ENCODE results near the gene C14orf119.

C14orf119 gene

DNA sequence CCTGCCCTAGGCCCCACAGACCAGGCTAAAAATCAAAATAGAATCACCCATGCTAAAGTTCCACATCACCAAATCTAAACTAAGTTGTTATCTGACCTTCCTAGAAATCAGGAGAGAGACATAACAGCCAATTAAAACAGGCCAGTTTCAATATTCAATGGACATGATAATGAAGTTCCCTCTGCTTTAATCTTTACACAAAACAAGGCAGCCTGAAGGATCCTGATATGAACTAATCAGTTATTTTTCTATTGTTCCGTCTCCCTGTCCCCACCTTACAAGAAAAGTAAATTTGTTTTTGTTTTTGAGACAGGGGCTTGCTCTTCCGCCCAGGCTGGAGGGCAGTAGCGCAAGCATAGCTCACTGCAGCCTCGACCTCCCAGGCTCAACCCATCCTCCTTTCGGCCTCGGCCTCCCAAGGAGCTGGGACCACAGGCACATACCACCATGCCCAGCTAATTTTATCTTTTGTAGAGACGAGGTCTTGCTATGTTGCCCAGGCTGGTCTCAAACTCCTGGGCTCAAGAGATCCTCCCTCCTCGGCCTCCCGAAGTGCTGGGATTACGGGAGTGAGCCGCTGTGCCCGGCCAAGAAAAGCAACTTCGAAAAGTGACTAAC, 29.1 kb downstream of the C14orf119 start:
- no peak overlapping the region for H3K9ac ChIP-seq (ENCODE audit: low read length)
- H3K27me3 ChIP-seq (replicated peaks; ENCODE audit: control insufficient read depth, insufficient read depth, low read length) = no peaks in the 10 kb centered on the region
- peaks cover 16% of the 10 kb centered on the region for H3K36me3 ChIP-seq (ENCODE audit: control insufficient read depth, insufficient read depth, low read length, severe bottlenecking)
- no peak overlapping the region for H3K4me3 ChIP-seq (ENCODE audit: low read length)
- peaks cover 45% of the 10 kb centered on the region for H3K4me1 ChIP-seq (ENCODE audit: control insufficient read depth, insufficient read depth, low read length)
- DNase-seq (ENCODE audit: low read depth) = no peak
- H3K9me3 ChIP-seq (ENCODE audit: control insufficient read depth, low read length) = no peaks in the 10 kb centered on the region

- Histone ChIP-seq H3K4me1 (ENCODE audit: control insufficient read depth, insufficient read depth, low read length) (peaks cover 45% of the 10 kb centered on the region), H3K36me3 (ENCODE audit: control insufficient read depth, insufficient read depth, low read length, severe bottlenecking) (peaks cover 19% of the 10 kb centered on the region), H3K4me3 (ENCODE audit: low read length) (no peak overlapping the region), H3K9me3 (ENCODE audit: control insufficient read depth, low read length) (no peaks in the 10 kb centered on the region), H3K27me3 (replicated peaks; ENCODE audit: control insufficient read depth, insufficient read depth, low read length) (no peaks in the 10 kb centered on the region), H3K9ac (ENCODE audit: low read length) (no peak overlapping the region)
- no peak for DNase-seq (ENCODE audit: low read depth)
These were observed 29.7 kb downstream of the C14orf119 start for GRCh38 chr14:23125011-23125410.

- Histone ChIP-seq H3K9ac (ENCODE audit: low read length) (no peak overlapping the region), H3K27me3 (replicated peaks; ENCODE audit: control insufficient read depth, insufficient read depth, low read length) (no peaks in the 10 kb centered on the region), H3K4me1 (ENCODE audit: control insufficient read depth, insufficient read depth, low read length) (peaks cover 45% of the 10 kb centered on the region), H3K9me3 (ENCODE audit: control insufficient read depth, low read length) (no peaks in the 10 kb centered on the region), H3K4me3 (ENCODE audit: low read length) (no peak overlapping the region), H3K36me3 (ENCODE audit: control insufficient read depth, insufficient read depth, low read length, severe bottlenecking) (peaks cover 19% of the 10 kb centered on the region)
- DNase-seq (ENCODE audit: low read depth) = no peak
These were observed 30.7 kb downstream of the C14orf119 start for GRCh38 chr14:23125933-23126524.

- Histone ChIP-seq H3K36me3 (ENCODE audit: control insufficient read depth, insufficient read depth, low read length, severe bottlenecking) (peaks cover 24% of the 10 kb centered on the region), H3K9ac (ENCODE audit: low read length) (no peak overlapping the region), H3K4me1 (ENCODE audit: control insufficient read depth, insufficient read depth, low read length) (peaks cover 40% of the 10 kb centered on the region), H3K4me3 (ENCODE audit: low read length) (no peak overlapping the region), H3K9me3 (ENCODE audit: control insufficient read depth, low read length) (no peaks in the 10 kb centered on the region), H3K27me3 (replicated peaks; ENCODE audit: control insufficient read depth, insufficient read depth, low read length) (no peaks in the 10 kb centered on the region)
- no peak for DNase-seq (ENCODE audit: low read depth)
These were observed 31.4 kb downstream of the C14orf119 start for GRCh38 chr14:23126548-23127278.

DNA sequence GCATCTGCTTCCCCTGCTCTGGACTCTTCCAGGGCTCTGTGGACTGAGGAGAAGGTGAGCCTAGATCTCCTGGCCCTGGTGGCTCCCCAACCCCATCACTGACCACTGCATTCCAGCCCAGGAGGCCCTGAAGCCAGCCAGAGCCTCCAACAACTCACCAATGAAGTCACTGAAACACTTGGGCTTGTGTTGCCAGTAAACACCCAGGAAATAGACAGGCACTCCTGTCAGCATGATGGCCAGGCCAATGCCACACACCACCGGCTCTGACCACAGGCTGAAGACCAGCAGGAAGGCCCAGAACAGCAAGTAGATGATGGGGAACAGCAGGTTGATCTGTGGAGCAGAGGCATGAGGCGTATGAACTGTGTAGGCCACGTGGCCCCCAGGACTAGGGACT, 32.6 kb downstream of the C14orf119 start:
- Histone ChIP-seq H3K27me3 (replicated peaks; ENCODE audit: control insufficient read depth, insufficient read depth, low read length) (no peaks in the 10 kb centered on the region), H3K4me1 (ENCODE audit: control insufficient read depth, insufficient read depth, low read length) (peaks cover 40% of the 10 kb centered on the region), H3K4me3 (ENCODE audit: low read length) (no peak overlapping the region), H3K9ac (ENCODE audit: low read length) (no peak overlapping the region), H3K36me3 (ENCODE audit: control insufficient read depth, insufficient read depth, low read length, severe bottlenecking) (peaks cover 24% of the 10 kb centered on the region), H3K9me3 (ENCODE audit: control insufficient read depth, low read length) (no peaks in the 10 kb centered on the region)
- no peak for DNase-seq (ENCODE audit: low read depth)

GRCh38 chr14:23128969-23129758, 33.9 kb downstream of the C14orf119 start:
- DNase-seq (ENCODE audit: low read depth) = no peak
- Histone ChIP-seq H3K4me1 (ENCODE audit: control insufficient read depth, insufficient read depth, low read length) (peaks cover 28% of the 10 kb centered on the region), H3K4me3 (ENCODE audit: low read length) (no peak overlapping the region), H3K9me3 (ENCODE audit: control insufficient read depth, low read length) (no peaks in the 10 kb centered on the region), H3K36me3 (ENCODE audit: control insufficient read depth, insufficient read depth, low read length, severe bottlenecking) (peaks cover 24% of the 10 kb centered on the region), H3K27me3 (replicated peaks; ENCODE audit: control insufficient read depth, insufficient read depth, low read length) (no peaks in the 10 kb centered on the region), H3K9ac (ENCODE audit: low read length) (no peak overlapping the region)

GRCh38 chr14:23129759-23130316, 34.5 kb downstream of the C14orf119 start:
- H3K4me1 ChIP-seq (ENCODE audit: control insufficient read depth, insufficient read depth, low read length) = peaks cover 22% of the 10 kb centered on the region
- H3K9me3 ChIP-seq (ENCODE audit: control insufficient read depth, low read length) = no peaks in the 10 kb centered on the region
- no peak for DNase-seq (ENCODE audit: low read depth)

GRCh38 chr14:23130871-23131270, 35.6 kb downstream of the C14orf119 start:
- H3K36me3 ChIP-seq (ENCODE audit: control insufficient read depth, insufficient read depth, low read length, severe bottlenecking) = peaks cover 24% of the 10 kb centered on the region
- H3K27me3 ChIP-seq (replicated peaks; ENCODE audit: control insufficient read depth, insufficient read depth, low read length) = no peaks in the 10 kb centered on the region
- no peak overlapping the region for H3K4me3 ChIP-seq (ENCODE audit: low read length)
- H3K9ac ChIP-seq (ENCODE audit: low read length) = no peak overlapping the region
- peaks cover 11% of the 10 kb centered on the region for H3K4me1 ChIP-seq (ENCODE audit: control insufficient read depth, insufficient read depth, low read length)
- no peak for DNase-seq (ENCODE audit: low read depth)
- no peaks in the 10 kb centered on the region for H3K9me3 ChIP-seq (ENCODE audit: control insufficient read depth, low read length)

More at GRCh38 chr14:23129759-23130316, 34.5 kb downstream of the C14orf119 start:
- Histone ChIP-seq H3K27me3 (replicated peaks; ENCODE audit: control insufficient read depth, insufficient read depth, low read length) (no peaks in the 10 kb centered on the region), H3K9ac (ENCODE audit: low read length) (no peak overlapping the region), H3K4me3 (ENCODE audit: low read length) (no peak overlapping the region), H3K36me3 (ENCODE audit: control insufficient read depth, insufficient read depth, low read length, severe bottlenecking) (peaks cover 24% of the 10 kb centered on the region)

DNA sequence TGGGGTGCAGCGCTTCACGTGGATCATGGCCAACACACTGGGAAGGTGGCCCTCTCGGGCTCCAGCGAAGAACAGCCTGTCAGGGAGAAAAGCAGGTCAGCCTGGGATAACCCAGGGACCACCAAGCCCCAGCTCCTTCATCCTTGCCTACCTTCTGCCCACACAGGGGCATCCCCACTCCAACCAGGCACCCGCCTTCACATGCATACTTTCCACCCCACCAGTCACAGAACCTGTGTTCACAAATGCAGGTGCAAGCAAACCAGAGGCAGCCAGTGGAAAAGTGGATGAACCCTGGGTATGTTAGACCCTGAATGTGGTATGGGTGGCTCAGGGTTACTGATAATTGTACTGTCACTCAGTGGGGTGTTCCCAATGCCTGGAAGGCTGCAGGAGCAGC, 36.2 kb downstream of the C14orf119 start:
- no peak for DNase-seq (ENCODE audit: low read depth)
- H3K36me3 ChIP-seq (ENCODE audit: control insufficient read depth, insufficient read depth, low read length, severe bottlenecking) = peaks cover 30% of the 10 kb centered on the region
- H3K9me3 ChIP-seq (ENCODE audit: control insufficient read depth, low read length) = no peaks in the 10 kb centered on the region
- peaks cover 5% of the 10 kb centered on the region for H3K4me1 ChIP-seq (ENCODE audit: control insufficient read depth, insufficient read depth, low read length)
- H3K27me3 ChIP-seq (replicated peaks; ENCODE audit: control insufficient read depth, insufficient read depth, low read length) = no peaks in the 10 kb centered on the region
- no peak overlapping the region for H3K9ac ChIP-seq (ENCODE audit: low read length)
- no peak overlapping the region for H3K4me3 ChIP-seq (ENCODE audit: low read length)

DNA sequence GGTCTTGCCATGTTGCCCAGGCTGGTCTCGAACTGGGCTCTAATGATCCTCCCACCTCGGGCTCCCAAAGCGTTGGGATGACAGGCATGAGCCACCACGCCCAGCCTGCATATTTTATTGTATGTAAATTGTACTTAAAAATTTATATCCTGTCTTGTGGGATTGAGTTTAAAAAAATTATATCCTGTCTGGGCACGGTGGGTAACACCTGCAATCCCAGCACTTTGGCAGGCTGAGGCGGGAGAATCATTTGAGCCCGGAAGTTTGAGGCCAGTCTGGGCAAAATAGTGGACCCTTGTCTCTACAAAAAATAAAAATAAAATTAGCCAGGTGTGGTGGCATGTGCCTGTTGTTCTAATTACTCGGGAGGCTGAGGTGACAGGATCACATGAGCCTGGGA, 37.7 kb downstream of the C14orf119 start:
- Histone ChIP-seq H3K9ac (ENCODE audit: low read length) (no peak overlapping the region), H3K27me3 (replicated peaks; ENCODE audit: control insufficient read depth, insufficient read depth, low read length) (no peaks in the 10 kb centered on the region), H3K4me1 (ENCODE audit: control insufficient read depth, insufficient read depth, low read length) (peaks cover 3% of the 10 kb centered on the region), H3K36me3 (ENCODE audit: control insufficient read depth, insufficient read depth, low read length, severe bottlenecking) (peaks cover 30% of the 10 kb centered on the region), H3K9me3 (ENCODE audit: control insufficient read depth, low read length) (no peaks in the 10 kb centered on the region), H3K4me3 (ENCODE audit: low read length) (no peak overlapping the region)
- DNase-seq (ENCODE audit: low read depth) = no peak

Measured in adipocyte (in vitro differentiated cells).